ENCODE data around the gene ATP6V1E1. TPM values are rescaled to one million over a fixed set of nuclear protein-coding genes. Genes with fewer than 3 reads are reported as not detected.

ATP6V1E1 gene
- total and polyA plus RNA-seq, 10 of the 15 experiments (the other 5 are each of a cell fraction or from before 2014, with no cell fraction given) = 66.7 to 128 (median 87.9) TPM

DNA sequence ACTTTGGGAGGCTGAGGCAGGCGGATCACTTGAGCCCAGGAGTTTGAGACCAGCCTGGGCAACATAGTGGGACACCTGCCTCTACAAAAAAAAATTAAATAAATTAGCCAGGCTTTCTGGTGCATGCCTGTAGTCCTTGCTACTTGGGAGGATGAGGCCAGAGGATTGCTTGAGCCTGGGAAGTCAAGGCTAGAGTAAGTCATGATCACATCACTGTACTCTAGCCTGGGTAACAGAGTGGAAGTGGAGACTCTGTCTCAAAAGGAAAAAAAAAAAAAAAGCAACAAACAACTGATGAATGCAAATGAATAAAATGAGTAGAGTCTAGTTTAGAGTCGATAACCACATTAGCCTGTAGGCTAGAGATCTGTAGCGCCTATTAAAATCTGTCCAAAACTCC, 6.1 kb upstream of the ATP6V1E1 start:
- ChIA-PET POLR2A (no interaction called here), RAD21 (ENCODE audit: unreplicated experiment) (no interaction called here), SMC1A (ENCODE audit: uncharacterized antibody, unreplicated experiment) (no interaction called here), CTCF (interaction anchor here (0.8 kb wide), 1 partner anchor 72 kb away, joined by 3 read pairs; no protein-coding TSS in a partner anchor)
- Histone ChIP-seq H3K27me3 (replicated peaks in 1 of 2; ENCODE audit: control insufficient read depth in 2 of 2, insufficient read depth in 2 of 2, low read length in 1 of 2) (no peaks in the 10 kb centered on the region), H3K4me3 (no peak overlapping the region), H3K4me2 (ENCODE audit: control insufficient read depth, insufficient read depth) (no peak overlapping the region), H3K9me3 (replicated peaks; ENCODE audit: control insufficient read depth, insufficient read depth, low read length) (no peaks in the 10 kb centered on the region), H3K36me3 (ENCODE audit: control insufficient read depth in 2 of 2, insufficient read depth in 2 of 2, low read length in 1 of 2) (no peaks in the 10 kb centered on the region), H3K79me2 (ENCODE audit: control insufficient read depth, insufficient read depth, low read length) (peaks cover 11% of the 10 kb centered on the region), H2AFZ (ENCODE audit: control insufficient read depth, low read depth, low read length) (no peak overlapping the region), H3K9ac (ENCODE audit: control insufficient read depth, insufficient read depth, low read length) (no peak overlapping the region), H3K27ac (ENCODE audit: control insufficient read depth, insufficient read depth) (no peak overlapping the region), H4K20me1 (ENCODE audit: control insufficient read depth, insufficient read depth) (no peaks in the 10 kb centered on the region), H3K4me1 (ENCODE audit: control insufficient read depth, insufficient read depth, low read length) (peaks cover 5% of the 10 kb centered on the region)
- DNase-seq (ENCODE audit: low read depth, low spot score) (no peak), FAIRE-seq (no peak), ATAC-seq (no peak)
- TF ChIP-seq SREBF1 (IDR thresholded peaks at IDR 0.05; ENCODE audit: low read length) (no peak), STAT1 (conservative IDR thresholded peaks at IDR 0.05) (no peak), BRCA1 (IDR thresholded peaks at IDR 0.05; ENCODE audit: low read depth, low read length) (no peak), KAT2A (conservative IDR thresholded peaks at IDR 0.05; ENCODE audit: control insufficient read depth, low read depth, low read length) (no peak)
- in situ Hi-C loops (cut with MboI) = loop anchor here (25.0 kb wide), 1 partner anchor 1803 kb away; the partner anchor contains the start of genes C22orf39, HIRA and MRPL40
- BruUV-seq (replicated peaks) = no TSS peak
- WGBS (ENCODE audit: insufficient coverage, insufficient replicate concordance, low lambda C conversion rate, missing lambda C conversion rate) = 92% methylated on average over 3 of the region's 3 CpGs
- intact Hi-C loops (cut with micrococcal nuclease; ENCODE audit: unreplicated experiment) = loop anchor here (10.0 kb wide), 1 partner anchor 70 kb away; no protein-coding TSS in a partner anchor

DNA sequence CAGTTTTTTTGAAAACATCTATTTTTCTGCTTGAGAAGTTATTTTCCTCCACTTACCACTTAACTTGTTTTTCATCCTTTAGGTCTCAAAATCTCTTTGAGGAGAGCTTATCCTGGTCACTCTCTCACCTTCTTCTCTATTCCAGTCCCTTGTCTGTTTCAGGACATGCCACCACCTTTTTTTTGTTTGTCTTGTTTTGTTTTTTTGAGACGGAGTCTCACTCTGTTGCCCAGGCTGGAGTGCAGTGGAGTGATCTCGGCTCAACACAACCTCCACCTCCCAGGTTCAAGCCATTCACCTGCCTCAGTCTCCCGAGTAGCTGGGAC, 5.4 kb upstream of the ATP6V1E1 start:
- Histone ChIP-seq H2AFZ (ENCODE audit: control insufficient read depth, low read depth, low read length) (no peak overlapping the region), H3K79me2 (ENCODE audit: control insufficient read depth, insufficient read depth, low read length) (peaks cover 3% of the 10 kb centered on the region), H3K36me3 (ENCODE audit: control insufficient read depth in 2 of 2, insufficient read depth in 2 of 2, low read length in 1 of 2) (no peaks in the 10 kb centered on the region), H3K4me1 (ENCODE audit: control insufficient read depth, insufficient read depth, low read length) (peaks cover 5% of the 10 kb centered on the region), H3K9ac (ENCODE audit: control insufficient read depth, insufficient read depth, low read length) (no peak overlapping the region), H3K27ac (ENCODE audit: control insufficient read depth, insufficient read depth) (no peak overlapping the region), H3K4me2 (ENCODE audit: control insufficient read depth, insufficient read depth) (no peak overlapping the region), H3K4me3 (no peak overlapping the region), H3K9me3 (replicated peaks; ENCODE audit: control insufficient read depth, insufficient read depth, low read length) (no peaks in the 10 kb centered on the region), H4K20me1 (ENCODE audit: control insufficient read depth, insufficient read depth) (no peaks in the 10 kb centered on the region), H3K27me3 (replicated peaks in 1 of 2; ENCODE audit: control insufficient read depth in 2 of 2, insufficient read depth in 2 of 2, low read length in 1 of 2) (no peaks in the 10 kb centered on the region)
- ChIA-PET POLR2A (no interaction called here), RAD21 (ENCODE audit: unreplicated experiment) (no interaction called here), SMC1A (ENCODE audit: uncharacterized antibody, unreplicated experiment) (no interaction called here), CTCF (no interaction called here)
- DNase-seq (ENCODE audit: low read depth, low spot score) (no peak), FAIRE-seq (no peak), ATAC-seq (no peak)
- WGBS (ENCODE audit: insufficient coverage, insufficient replicate concordance, low lambda C conversion rate, missing lambda C conversion rate) = 92% methylated on average over 3 of the region's 3 CpGs
- TF ChIP-seq SREBF1 (IDR thresholded peaks at IDR 0.05; ENCODE audit: low read length) (no peak), CREB1 (IDR thresholded peaks at IDR 0.05; ENCODE audit: low read depth) (no peak), STAT3 (IDR thresholded peaks at IDR 0.05; ENCODE audit: low read depth, low read length) (no peak)
- TF ChIP-seq, protein P1, sequence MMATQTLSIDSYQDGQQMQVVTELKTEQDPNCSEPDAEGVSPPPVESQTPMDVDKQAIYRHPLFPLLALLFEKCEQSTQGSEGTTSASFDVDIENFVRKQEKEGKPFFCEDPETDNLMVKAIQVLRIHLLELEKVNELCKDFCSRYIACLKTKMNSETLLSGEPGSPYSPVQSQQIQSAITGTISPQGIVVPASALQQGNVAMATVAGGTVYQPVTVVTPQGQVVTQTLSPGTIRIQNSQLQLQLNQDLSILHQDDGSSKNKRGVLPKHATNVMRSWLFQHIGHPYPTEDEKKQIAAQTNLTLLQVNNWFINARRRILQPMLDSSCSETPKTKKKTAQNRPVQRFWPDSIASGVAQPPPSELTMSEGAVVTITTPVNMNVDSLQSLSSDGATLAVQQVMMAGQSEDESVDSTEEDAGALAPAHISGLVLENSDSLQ (IDR thresholded peaks at IDR 0.05) = no peak
- in situ Hi-C loops (cut with MboI) (loop anchor here (25.0 kb wide), 1 partner anchor 1803 kb away; the partner anchor contains the start of genes C22orf39, HIRA and MRPL40), intact Hi-C loops (cut with micrococcal nuclease; ENCODE audit: unreplicated experiment) (loop anchor here (10.0 kb wide), 1 partner anchor 71 kb away; no protein-coding TSS in a partner anchor)
- no TSS peak for BruUV-seq (replicated peaks)

All from GM12878 (cell line).